ENCODE measurements around the gene HIPK1.

- TF ChIP-seq POLR2AphosphoS5 (IDR thresholded peaks at IDR 0.05; ENCODE audit: low read depth, low read length) = no peak
- TF ChIP-seq MAX (IDR thresholded peaks at IDR 0.05) = no peak
- no peak for TF ChIP-seq CEBPB (IDR thresholded peaks at IDR 0.05; ENCODE audit: low read depth)
- no peak for TF ChIP-seq CTCF (IDR thresholded peaks at IDR 0.05 in 2 of 3, conservative IDR thresholded peaks at IDR 0.05 in 1 of 3; ENCODE audit: borderline replicate concordance in 1 of 3, insufficient read depth in 1 of 3, low read depth in 2 of 3, low read length in 2 of 3)
- TF ChIP-seq CBX3 (IDR thresholded peaks at IDR 0.05; ENCODE audit: low read depth) = no peak
- TF ChIP-seq FOSL1 (IDR thresholded peaks at IDR 0.05; ENCODE audit: low read depth) = no peak
- no peak for TF ChIP-seq POLR2A (IDR thresholded peaks at IDR 0.05; ENCODE audit: borderline replicate concordance, extremely low read depth, insufficient read depth, insufficient read length)
- no peak for TF ChIP-seq EZH2 (IDR thresholded peaks at IDR 0.05)
- TF ChIP-seq, protein P1, sequence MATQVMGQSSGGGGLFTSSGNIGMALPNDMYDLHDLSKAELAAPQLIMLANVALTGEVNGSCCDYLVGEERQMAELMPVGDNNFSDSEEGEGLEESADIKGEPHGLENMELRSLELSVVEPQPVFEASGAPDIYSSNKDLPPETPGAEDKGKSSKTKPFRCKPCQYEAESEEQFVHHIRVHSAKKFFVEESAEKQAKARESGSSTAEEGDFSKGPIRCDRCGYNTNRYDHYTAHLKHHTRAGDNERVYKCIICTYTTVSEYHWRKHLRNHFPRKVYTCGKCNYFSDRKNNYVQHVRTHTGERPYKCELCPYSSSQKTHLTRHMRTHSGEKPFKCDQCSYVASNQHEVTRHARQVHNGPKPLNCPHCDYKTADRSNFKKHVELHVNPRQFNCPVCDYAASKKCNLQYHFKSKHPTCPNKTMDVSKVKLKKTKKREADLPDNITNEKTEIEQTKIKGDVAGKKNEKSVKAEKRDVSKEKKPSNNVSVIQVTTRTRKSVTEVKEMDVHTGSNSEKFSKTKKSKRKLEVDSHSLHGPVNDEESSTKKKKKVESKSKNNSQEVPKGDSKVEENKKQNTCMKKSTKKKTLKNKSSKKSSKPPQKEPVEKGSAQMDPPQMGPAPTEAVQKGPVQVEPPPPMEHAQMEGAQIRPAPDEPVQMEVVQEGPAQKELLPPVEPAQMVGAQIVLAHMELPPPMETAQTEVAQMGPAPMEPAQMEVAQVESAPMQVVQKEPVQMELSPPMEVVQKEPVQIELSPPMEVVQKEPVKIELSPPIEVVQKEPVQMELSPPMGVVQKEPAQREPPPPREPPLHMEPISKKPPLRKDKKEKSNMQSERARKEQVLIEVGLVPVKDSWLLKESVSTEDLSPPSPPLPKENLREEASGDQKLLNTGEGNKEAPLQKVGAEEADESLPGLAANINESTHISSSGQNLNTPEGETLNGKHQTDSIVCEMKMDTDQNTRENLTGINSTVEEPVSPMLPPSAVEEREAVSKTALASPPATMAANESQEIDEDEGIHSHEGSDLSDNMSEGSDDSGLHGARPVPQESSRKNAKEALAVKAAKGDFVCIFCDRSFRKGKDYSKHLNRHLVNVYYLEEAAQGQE (IDR thresholded peaks at IDR 0.05; ENCODE audit: low read depth) = no peak
- no peak for TF ChIP-seq ELF1 (IDR thresholded peaks at IDR 0.05; ENCODE audit: borderline replicate concordance, low read depth)
- TF ChIP-seq YY1 (IDR thresholded peaks at IDR 0.05; ENCODE audit: extremely low read depth, insufficient replicate concordance, low read depth, low read length) = no peak
These were observed 63.9 kb downstream of the HIPK1 start for GRCh38 chr1:113993072-113993471.
